ENCODE results near the gene NPFFR1.
A peak's percentile ranks its signal among the peaks of the same experiment; 100 is the strongest.

Gene NPFFR1

GRCh38 chr10:70283445-70284399 is at the start of gene NPFFR1:
Gene NPFFR1, minus strand, starts transcription at chr10:70284004. Its CDS starts 328 bp downstream, at chr10:70283676.
- DNase-seq (ENCODE audit: low spot score), result peak; percentile 64

- no peak for DNase-seq (ENCODE audit: low spot score)
Observed at GRCh38 chr10:70333268-70333667, 49.5 kb upstream of the NPFFR1 start.

GRCh38 chr10:70331486-70332268 is 47.9 kb upstream of the NPFFR1 start:
- peak; percentile 55 for DNase-seq (ENCODE audit: low spot score)

- no peak for DNase-seq (ENCODE audit: low spot score)
Observed at GRCh38 chr10:70331160-70331485, 47.3 kb upstream of the NPFFR1 start.

- no peak for DNase-seq (ENCODE audit: low spot score)
Observed at GRCh38 chr10:70330671-70331070, 46.9 kb upstream of the NPFFR1 start.

GRCh38 chr10:70328967-70329366 is 45.2 kb upstream of the NPFFR1 start:
- no peak for DNase-seq (ENCODE audit: low spot score)

- DNase-seq (ENCODE audit: low spot score), result no peak
Observed at GRCh38 chr10:70328018-70328417, 44.2 kb upstream of the NPFFR1 start.

- DNase-seq (ENCODE audit: low spot score), result no peak
Observed at GRCh38 chr10:70324951-70325781, 41.4 kb upstream of the NPFFR1 start.

- peak; percentile 59 for DNase-seq (ENCODE audit: low spot score)
Observed at GRCh38 chr10:70324339-70324861, 40.6 kb upstream of the NPFFR1 start.

GRCh38 chr10:70323697-70324338 is 40.0 kb upstream of the NPFFR1 start:
- DNase-seq (ENCODE audit: low spot score), result peak; percentile 70

- no peak for DNase-seq (ENCODE audit: low spot score)
Observed at GRCh38 chr10:70323138-70323696, 39.4 kb upstream of the NPFFR1 start.

GRCh38 chr10:70321897-70322890 is 38.4 kb upstream of the NPFFR1 start:
- no peak for DNase-seq (ENCODE audit: low spot score)

- DNase-seq (ENCODE audit: low spot score), result no peak
Observed at GRCh38 chr10:70321233-70321632, 37.4 kb upstream of the NPFFR1 start.

GRCh38 chr10:70320751-70321150 is 36.9 kb upstream of the NPFFR1 start:
- DNase-seq (ENCODE audit: low spot score), result no peak

- DNase-seq (ENCODE audit: low spot score), result no peak
Observed at GRCh38 chr10:70319824-70320223, 36.0 kb upstream of the NPFFR1 start.

- DNase-seq (ENCODE audit: low spot score), result no peak
Observed at GRCh38 chr10:70319183-70319582, 35.4 kb upstream of the NPFFR1 start.

GRCh38 chr10:70317943-70318318 is 34.1 kb upstream of the NPFFR1 start:
- DNase-seq (ENCODE audit: low spot score), result no peak

- DNase-seq (ENCODE audit: low spot score), result no peak
Observed at GRCh38 chr10:70317272-70317942, 33.6 kb upstream of the NPFFR1 start.

GRCh38 chr10:70315815-70316214 is 32.0 kb upstream of the NPFFR1 start:
- DNase-seq (ENCODE audit: low spot score), result peak; percentile 63
